Loucy (cell line): ENCODE results near the gene RSKR.

Source experiments
- H2AFZ ChIP-seq: fragments of 200-600 bp; sonication (generic); 2 replicates; pipeline ENCODE4 v1.6.0; 2016; ENCODE audit warnings: antibody characterized with exemption, mild to moderate bottlenecking, low read length, moderate library complexity
- H3F3A ChIP-seq: fragments of 200-600 bp; 2 replicates; pipeline ENCODE4 v1.6.0; 2016; ENCODE audit warnings: antibody characterized with exemption, low read depth, mild to moderate bottlenecking
- H3K27me3 ChIP-seq: fragments of 200-600 bp; sonication (generic); 2 replicates; pipeline ENCODE4 v1.6.1; 2014; ENCODE audit warnings: low read length, mild to moderate bottlenecking; ENCODE audit not compliant: insufficient read depth, poor library complexity, severe bottlenecking
- H3K36me3 ChIP-seq: fragments of 200-600 bp; sonication (generic); 2 replicates; pipeline ENCODE4 v1.6.1; 2016; ENCODE audit warnings: low read length; ENCODE audit not compliant: insufficient read depth
- H3K4me1 ChIP-seq: fragments of 200-600 bp; sonication (generic); 2 replicates; pipeline ENCODE4 v1.5.1; 2014; ENCODE audit warnings: low read length, mild to moderate bottlenecking; ENCODE audit not compliant: insufficient read depth, poor library complexity, severe bottlenecking
- H3K4me2 ChIP-seq: fragments of 200-600 bp; sonication (generic); 2 replicates; pipeline ENCODE4 v1.6.0; 2014; ENCODE audit warnings: antibody characterized with exemption, low read length, low read depth, mild to moderate bottlenecking; ENCODE audit not compliant: poor library complexity, severe bottlenecking
- H3K4me3 ChIP-seq: fragments of 200-600 bp; sonication (generic); 2 replicates; pipeline ENCODE4 v1.5.1; 2014; ENCODE audit warnings: low read length, mild to moderate bottlenecking, mixed read lengths; ENCODE audit not compliant: poor library complexity, severe bottlenecking
- H3K79me2 ChIP-seq: fragments of 200-600 bp; sonication (generic); 2 replicates; pipeline ENCODE4 v1.6.1; 2014; ENCODE audit warnings: low read length; ENCODE audit not compliant: insufficient read depth
- H3K9ac ChIP-seq: fragments of 200-600 bp; sonication (generic); 2 replicates; pipeline ENCODE4 v1.6.0; 2014; ENCODE audit warnings: mild to moderate bottlenecking, low read depth, low read length, moderate library complexity; ENCODE audit not compliant: poor library complexity, severe bottlenecking
- H3K9me2 ChIP-seq: fragments of 200-600 bp; sonication (generic); replicated peaks from 2 replicates; pipeline ENCODE4 v1.6.1; 2016; ENCODE audit warnings: low read depth, low read length, mixed read lengths
- H3K9me3 ChIP-seq: fragments of 200-600 bp; sonication (generic); 2 replicates; pipeline ENCODE4 v1.6.1; 2014; ENCODE audit warnings: mild to moderate bottlenecking, antibody characterized with exemption, low read length, low read depth; ENCODE audit not compliant: insufficient read depth
- H4K20me1 ChIP-seq: fragments of 200-600 bp; sonication (generic); 2 replicates; pipeline ENCODE4 v1.6.0; 2014; ENCODE audit warnings: antibody characterized with exemption, low read length, mild to moderate bottlenecking; ENCODE audit not compliant: insufficient read depth, poor library complexity, severe bottlenecking
- CTCF ChIP-seq: fragments of 200-600 bp; sonication (generic); conservative IDR thresholded peaks from 2 replicates; pipeline ENCODE4 v1.5.1; 2014; ENCODE audit warnings: mild to moderate bottlenecking, antibody characterized with exemption, low read length
- EZH2phosphoT487 ChIP-seq: fragments of 200-600 bp; IDR thresholded peaks from 2 replicates; pipeline ENCODE4 v1.6.1; 2018; ENCODE audit warnings: antibody characterized with exemption, mild to moderate bottlenecking, moderate library complexity, borderline replicate concordance

The RSKR gene

GRCh38 chr17:28563475-28563874 lies 50.5 kb downstream of the RSKR start:
- H2AFZ ChIP-seq, result no peak overlapping the region
- peaks cover 41% of the 10 kb centered on the region for H3K79me2 ChIP-seq
- no peak overlapping the region for H3K4me3 ChIP-seq
- peaks cover 37% of the 10 kb centered on the region; the same call in 1 of the 2 replicates for H3K36me3 ChIP-seq
- no peaks in the 10 kb centered on the region for H3K9me2 ChIP-seq
- H3K27me3 ChIP-seq, result no peaks in the 10 kb centered on the region
- H3F3A ChIP-seq, result no peaks in the 10 kb centered on the region
- TF ChIP-seq EZH2phosphoT487 (no peak), CTCF (no peak)
- H4K20me1 ChIP-seq, result peaks cover 7% of the 10 kb centered on the region
- no peak overlapping the region for H3K4me2 ChIP-seq
- H3K9me3 ChIP-seq, result no peaks in the 10 kb centered on the region
- peaks cover 23% of the 10 kb centered on the region for H3K4me1 ChIP-seq
- H3K9ac ChIP-seq, result no peak overlapping the region
